H1 (cell line): ENCODE data around the gene PASK. TPM values are rescaled to one million over a fixed set of nuclear protein-coding genes. Genes with fewer than 3 reads are reported as not detected.

Source experiments
- CHD2 ChIP-seq: IDR thresholded peaks from 2 replicates; pipeline ENCODE4 v1.6.1; 2012; ENCODE audit warnings: low read length, improper control_type of control experiment
- HDAC2 ChIP-seq, 2 experiments: fragments of 300-600 bp in 1 of 2; sonication (generic) in 1 of 2; IDR thresholded peaks; 2 replicates each; pipeline ENCODE4 v1.6.1; 2011 to 2012; ENCODE audit warnings: low read depth in 2 of 2, low read length in 2 of 2, mild to moderate bottlenecking in 2 of 2, moderate library complexity in 2 of 2, borderline replicate concordance in 1 of 2, inconsistent platforms in 1 of 2
- RNF2 ChIP-seq: fragments of 200-900, 300-1000 bp; sonication (generic); IDR thresholded peaks from 2 replicates; pipeline ENCODE4 v1.7.1; 2016; ENCODE audit warnings: borderline replicate concordance, low read depth, mild to moderate bottlenecking, antibody characterized with exemption, low read length; ENCODE audit not compliant: poor library complexity, severe bottlenecking; ENCODE audit errors: missing control alignments
- polyA plus RNA-seq, 7 experiments: library from polyadenylated mRNA; depleted of rRNA in 3 of 7; stranded (reverse) in 5 of 7; unstranded in 2 of 7; fragments of >200 nt in 5 of 7; fragments of 200-250 nt in 2 of 7; gene quantifications; 1 replicate in 5 of 7; 2 replicates in 1 of 7; 4 replicates in 1 of 7; pipeline versions ENCODE4 v1.2.1 to v1.2.3, GENCODE V29; 2011 to 2013; ENCODE audit warnings: missing spikeins in 2 of 7, mixed read lengths in 2 of 7
- total RNA-seq: library from RNA; stranded (reverse); fragmentation: NEBNext Ultra II Directional; extraction: Animal tissue kit (Norgen Biotek cat#: 25700); gene quantifications from 2 replicates; pipeline ENCODE4 v1.2.1, GENCODE V29; 2021
- TF ChIP-seq, protein P1 (sequence below): fragments of 300-600 bp; sonication (generic); IDR thresholded peaks from 2 replicates; pipeline ENCODE4 v1.7.1; 2012; ENCODE audit warnings: low read length, moderate library complexity, mild to moderate bottlenecking, inconsistent platforms; ENCODE audit not compliant: insufficient replicate concordance

The PASK gene
- total and polyA plus RNA-seq, 2 of the 8 experiments (the other 6 are each of a cell fraction or from before 2014, with no cell fraction given), result 20.5 to 66.1 TPM

- TF ChIP-seq, protein P1, sequence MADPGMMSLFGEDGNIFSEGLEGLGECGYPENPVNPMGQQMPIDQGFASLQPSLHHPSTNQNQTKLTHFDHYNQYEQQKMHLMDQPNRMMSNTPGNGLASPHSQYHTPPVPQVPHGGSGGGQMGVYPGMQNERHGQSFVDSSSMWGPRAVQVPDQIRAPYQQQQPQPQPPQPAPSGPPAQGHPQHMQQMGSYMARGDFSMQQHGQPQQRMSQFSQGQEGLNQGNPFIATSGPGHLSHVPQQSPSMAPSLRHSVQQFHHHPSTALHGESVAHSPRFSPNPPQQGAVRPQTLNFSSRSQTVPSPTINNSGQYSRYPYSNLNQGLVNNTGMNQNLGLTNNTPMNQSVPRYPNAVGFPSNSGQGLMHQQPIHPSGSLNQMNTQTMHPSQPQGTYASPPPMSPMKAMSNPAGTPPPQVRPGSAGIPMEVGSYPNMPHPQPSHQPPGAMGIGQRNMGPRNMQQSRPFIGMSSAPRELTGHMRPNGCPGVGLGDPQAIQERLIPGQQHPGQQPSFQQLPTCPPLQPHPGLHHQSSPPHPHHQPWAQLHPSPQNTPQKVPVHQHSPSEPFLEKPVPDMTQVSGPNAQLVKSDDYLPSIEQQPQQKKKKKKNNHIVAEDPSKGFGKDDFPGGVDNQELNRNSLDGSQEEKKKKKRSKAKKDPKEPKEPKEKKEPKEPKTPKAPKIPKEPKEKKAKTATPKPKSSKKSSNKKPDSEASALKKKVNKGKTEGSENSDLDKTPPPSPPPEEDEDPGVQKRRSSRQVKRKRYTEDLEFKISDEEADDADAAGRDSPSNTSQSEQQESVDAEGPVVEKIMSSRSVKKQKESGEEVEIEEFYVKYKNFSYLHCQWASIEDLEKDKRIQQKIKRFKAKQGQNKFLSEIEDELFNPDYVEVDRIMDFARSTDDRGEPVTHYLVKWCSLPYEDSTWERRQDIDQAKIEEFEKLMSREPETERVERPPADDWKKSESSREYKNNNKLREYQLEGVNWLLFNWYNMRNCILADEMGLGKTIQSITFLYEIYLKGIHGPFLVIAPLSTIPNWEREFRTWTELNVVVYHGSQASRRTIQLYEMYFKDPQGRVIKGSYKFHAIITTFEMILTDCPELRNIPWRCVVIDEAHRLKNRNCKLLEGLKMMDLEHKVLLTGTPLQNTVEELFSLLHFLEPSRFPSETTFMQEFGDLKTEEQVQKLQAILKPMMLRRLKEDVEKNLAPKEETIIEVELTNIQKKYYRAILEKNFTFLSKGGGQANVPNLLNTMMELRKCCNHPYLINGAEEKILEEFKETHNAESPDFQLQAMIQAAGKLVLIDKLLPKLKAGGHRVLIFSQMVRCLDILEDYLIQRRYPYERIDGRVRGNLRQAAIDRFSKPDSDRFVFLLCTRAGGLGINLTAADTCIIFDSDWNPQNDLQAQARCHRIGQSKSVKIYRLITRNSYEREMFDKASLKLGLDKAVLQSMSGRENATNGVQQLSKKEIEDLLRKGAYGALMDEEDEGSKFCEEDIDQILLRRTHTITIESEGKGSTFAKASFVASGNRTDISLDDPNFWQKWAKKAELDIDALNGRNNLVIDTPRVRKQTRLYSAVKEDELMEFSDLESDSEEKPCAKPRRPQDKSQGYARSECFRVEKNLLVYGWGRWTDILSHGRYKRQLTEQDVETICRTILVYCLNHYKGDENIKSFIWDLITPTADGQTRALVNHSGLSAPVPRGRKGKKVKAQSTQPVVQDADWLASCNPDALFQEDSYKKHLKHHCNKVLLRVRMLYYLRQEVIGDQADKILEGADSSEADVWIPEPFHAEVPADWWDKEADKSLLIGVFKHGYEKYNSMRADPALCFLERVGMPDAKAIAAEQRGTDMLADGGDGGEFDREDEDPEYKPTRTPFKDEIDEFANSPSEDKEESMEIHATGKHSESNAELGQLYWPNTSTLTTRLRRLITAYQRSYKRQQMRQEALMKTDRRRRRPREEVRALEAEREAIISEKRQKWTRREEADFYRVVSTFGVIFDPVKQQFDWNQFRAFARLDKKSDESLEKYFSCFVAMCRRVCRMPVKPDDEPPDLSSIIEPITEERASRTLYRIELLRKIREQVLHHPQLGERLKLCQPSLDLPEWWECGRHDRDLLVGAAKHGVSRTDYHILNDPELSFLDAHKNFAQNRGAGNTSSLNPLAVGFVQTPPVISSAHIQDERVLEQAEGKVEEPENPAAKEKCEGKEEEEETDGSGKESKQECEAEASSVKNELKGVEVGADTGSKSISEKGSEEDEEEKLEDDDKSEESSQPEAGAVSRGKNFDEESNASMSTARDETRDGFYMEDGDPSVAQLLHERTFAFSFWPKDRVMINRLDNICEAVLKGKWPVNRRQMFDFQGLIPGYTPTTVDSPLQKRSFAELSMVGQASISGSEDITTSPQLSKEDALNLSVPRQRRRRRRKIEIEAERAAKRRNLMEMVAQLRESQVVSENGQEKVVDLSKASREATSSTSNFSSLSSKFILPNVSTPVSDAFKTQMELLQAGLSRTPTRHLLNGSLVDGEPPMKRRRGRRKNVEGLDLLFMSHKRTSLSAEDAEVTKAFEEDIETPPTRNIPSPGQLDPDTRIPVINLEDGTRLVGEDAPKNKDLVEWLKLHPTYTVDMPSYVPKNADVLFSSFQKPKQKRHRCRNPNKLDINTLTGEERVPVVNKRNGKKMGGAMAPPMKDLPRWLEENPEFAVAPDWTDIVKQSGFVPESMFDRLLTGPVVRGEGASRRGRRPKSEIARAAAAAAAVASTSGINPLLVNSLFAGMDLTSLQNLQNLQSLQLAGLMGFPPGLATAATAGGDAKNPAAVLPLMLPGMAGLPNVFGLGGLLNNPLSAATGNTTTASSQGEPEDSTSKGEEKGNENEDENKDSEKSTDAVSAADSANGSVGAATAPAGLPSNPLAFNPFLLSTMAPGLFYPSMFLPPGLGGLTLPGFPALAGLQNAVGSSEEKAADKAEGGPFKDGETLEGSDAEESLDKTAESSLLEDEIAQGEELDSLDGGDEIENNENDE, result no peak
- TF ChIP-seq CHD2 (no peak), RNF2 (no peak), HDAC2 (IDR thresholded peaks at IDR 0.05; ENCODE audit: borderline replicate concordance in 1 of 2, low read depth in 2 of 2, low read length in 2 of 2) (no peak)
These were observed 21.0 kb downstream of the PASK start (continued) for GRCh38 chr2:241128266-241128665.
